HepG2 (cell line): Measurements from ENCODE around the gene STRN3. TPM values are rescaled to one million over a fixed set of nuclear protein-coding genes. Genes with fewer than 3 reads are reported as not detected.

ENCODE experiments used
- ELF4 ChIP-seq: sonication (generic); formaldehyde crosslinking; IDR thresholded peaks from 2 replicates; pipeline ENCODE4 v1.5.0; 2020; ENCODE audit warnings: missing genetic modification reagents, mild to moderate bottlenecking, moderate library complexity, borderline replicate concordance
- FOXM1 ChIP-seq: sonication (generic); formaldehyde crosslinking; IDR thresholded peaks from 2 replicates; pipeline ENCODE4 v1.5.0; 2020; ENCODE audit warnings: missing genetic modification reagents
- HMGXB4 ChIP-seq, 2 experiments: sonication (generic) in 1 of 2; formaldehyde crosslinking in 1 of 2; IDR thresholded peaks; 2 replicates each; pipeline versions ENCODE4 v1.4.0 to v1.6.1; 2018 to 2020; ENCODE audit warnings: missing genetic modification reagents in 2 of 2, borderline replicate concordance in 1 of 2, low read depth in 1 of 2, mild to moderate bottlenecking in 1 of 2, missing biosample characterization in 1 of 2
- HNF4G ChIP-seq, 2 experiments: sonication (generic) in 1 of 2; formaldehyde crosslinking in 1 of 2; IDR thresholded peaks; 2 replicates each; pipeline versions ENCODE4 v1.4.0 to v1.6.1; 2011 to 2020; ENCODE audit warnings: borderline replicate concordance in 2 of 2, low read depth in 2 of 2, mild to moderate bottlenecking in 2 of 2, low read length in 1 of 2, missing genetic modification reagents in 1 of 2, moderate library complexity in 1 of 2
- MXD3 ChIP-seq: IDR thresholded peaks from 2 replicates; pipeline ENCODE4 v1.6.1; 2016; ENCODE audit warnings: mild to moderate bottlenecking, missing biosample characterization, missing genetic modification reagents
- MYC ChIP-seq: sonication (generic); formaldehyde crosslinking; IDR thresholded peaks from 2 replicates; pipeline ENCODE4 v1.9.0; 2021; ENCODE audit warnings: missing genetic modification reagents, borderline replicate concordance
- PRDM15 ChIP-seq: sonication (generic); formaldehyde crosslinking; IDR thresholded peaks from 2 replicates; pipeline ENCODE4 v1.4.0; 2020; ENCODE audit warnings: missing genetic modification reagents
- SALL1 ChIP-seq: sonication (generic); formaldehyde crosslinking; IDR thresholded peaks from 2 replicates; pipeline ENCODE4 v1.8.0; 2022; ENCODE audit warnings: mild to moderate bottlenecking, missing genetic modification reagents
- SNAI1 ChIP-seq: sonication (generic); formaldehyde crosslinking; IDR thresholded peaks from 2 replicates; pipeline ENCODE4 v1.5.0; 2020; ENCODE audit warnings: mild to moderate bottlenecking, missing genetic modification reagents, borderline replicate concordance
- ZBTB44 ChIP-seq: sonication (generic); formaldehyde crosslinking; IDR thresholded peaks from 2 replicates; pipeline ENCODE4 v1.4.0; 2020; ENCODE audit warnings: missing genetic modification reagents
- ZHX2 ChIP-seq, 2 experiments: sonication (generic) in 1 of 2; formaldehyde crosslinking in 1 of 2; IDR thresholded peaks; 2 replicates each; pipeline versions ENCODE4 v1.6.1 to v1.9.0; 2014 to 2022; ENCODE audit warnings: antibody characterized with exemption in 1 of 2, borderline replicate concordance in 1 of 2, inconsistent platforms in 1 of 2, low read depth in 1 of 2, missing genetic modification reagents in 1 of 2
- ZNF253 ChIP-seq: sonication (generic); formaldehyde crosslinking; IDR thresholded peaks from 2 replicates; pipeline ENCODE4 v1.8.0; 2022; ENCODE audit warnings: mild to moderate bottlenecking, missing genetic modification reagents, borderline replicate concordance
- ZNF441 ChIP-seq: sonication (generic); formaldehyde crosslinking; IDR thresholded peaks from 2 replicates; pipeline ENCODE4 v1.7.0; 2021; ENCODE audit warnings: missing genetic modification reagents, borderline replicate concordance
- polyA plus RNA-seq, 8 experiments: library from polyadenylated mRNA; depleted of rRNA in 3 of 8; stranded (reverse) in 7 of 8; unstranded in 1 of 8; fragments of >200 nt; fragmentation: Illumina TruSeq in 4 of 8; extraction: Trizol in 4 of 8; gene quantifications; 2 replicates each; pipeline versions ENCODE4 v1.2.1 to v1.2.3, GENCODE V29; 2011 to 2016; ENCODE audit warnings: low read depth in 4 of 8, missing spikeins in 1 of 8, mixed read lengths in 1 of 8; ENCODE audit not compliant: insufficient read depth in 1 of 8
- total RNA-seq, 5 experiments: library from RNA; depleted of rRNA; stranded (reverse); fragments of >200 nt; fragmentation: Illumina TruSeq; extraction: Trizol; gene quantifications; 2 replicates each; pipeline ENCODE4 v1.2.3, GENCODE V29; 2016; ENCODE audit warnings: low read depth in 1 of 5

Gene STRN3
- total and polyA plus RNA-seq, 2 of the 13 experiments (the other 11 are each of a cell fraction or from before 2014, with no cell fraction given) = 49.4 to 123 TPM

- TF ChIP-seq PRDM15 (CRISPR knock-in tag) (no peak), MXD3 (peak; percentile 85; the same call in 1 of the 2 replicates), FOXM1 (CRISPR knock-in tag) (0 out of 2 replicates have a peak, but pooled peaks have one; percentile 6), SALL1 (no peak), ELF4 (CRISPR knock-in tag) (0 out of 2 replicates have a peak, but pooled peaks have one; percentile 13), HMGXB4 (CRISPR knock-in tag; IDR thresholded peaks at IDR 0.05; ENCODE audit: borderline replicate concordance in 1 of 2, low read depth in 1 of 2) (peak in 1 of 2 experiments; percentile 75; a peak in 1 of 4 replicates), ZNF441 (CRISPR knock-in tag) (0 out of 2 replicates have a peak, but pooled peaks have one; percentile 3), HNF4G (IDR thresholded peaks at IDR 0.05; ENCODE audit: borderline replicate concordance, low read depth, low read length) (no peak), HNF4G (CRISPR knock-in tag; IDR thresholded peaks at IDR 0.05; ENCODE audit: borderline replicate concordance, low read depth) (0 out of 2 replicates have a peak, but pooled peaks have one; percentile 7), SNAI1 (CRISPR knock-in tag) (0 out of 2 replicates have a peak, but pooled peaks have one; percentile 11), MYC (CRISPR knock-in tag) (peak; percentile 44; the same call in 1 of the 2 replicates), ZBTB44 (CRISPR knock-in tag) (no peak), ZHX2 (IDR thresholded peaks at IDR 0.05; ENCODE audit: low read depth) (no peak; the same call in 1 of the 2 replicates), ZHX2 (CRISPR knock-in tag; IDR thresholded peaks at IDR 0.05; ENCODE audit: borderline replicate concordance) (0 out of 2 replicates have a peak, but pooled peaks have one; percentile 70), ZNF253 (CRISPR knock-in tag) (0 out of 2 replicates have a peak, but pooled peaks have one; percentile 0)
Measured at GRCh38 chr14:31026077-31026449, at the start of gene STRN3 (continued).
